Epidermal melanocyte (primary cell): ENCODE data around the gene FAM117A.

ENCODE experiments used
- DNase-seq: peaks from one replicate; pipeline ENCODE4 v3.0.0; 2011; ENCODE audit warnings: low spot score; ENCODE audit not compliant: insufficient read length

FAM117A gene

GRCh38 chr17:49708515-49709183, 55.3 kb downstream of the FAM117A start:
- DNase-seq: no peak

- peak; percentile 99 for DNase-seq
Observed at GRCh38 chr17:49707608-49708514, 56.1 kb downstream of the FAM117A start, which contains the start of gene SLC35B1. TSS of gene SLC35B1 (minus strand) at chr17:49707964. CDS start at chr17:49707833, 131 bp downstream.

GRCh38 chr17:49707246-49707607, 56.7 kb downstream of the FAM117A start:
- DNase-seq: no peak

- DNase-seq: no peak
Observed at GRCh38 chr17:49705254-49705653, 58.7 kb downstream of the FAM117A start.

GRCh38 chr17:49703557-49704277, 60.2 kb downstream of the FAM117A start:
- DNase-seq: no peak

- no peak for DNase-seq
Observed at GRCh38 chr17:49700960-49701359, 63.0 kb downstream of the FAM117A start.

GRCh38 chr17:49699966-49700575, 63.9 kb downstream of the FAM117A start:
- no peak for DNase-seq

GRCh38 chr17:49698005-49698404, 65.9 kb downstream of the FAM117A start:
- no peak for DNase-seq

GRCh38 chr17:49696233-49696761, 67.6 kb downstream of the FAM117A start:
- no peak for DNase-seq

- DNase-seq: no peak
Observed at GRCh38 chr17:49695698-49696232, 68.2 kb downstream of the FAM117A start.

- DNase-seq: peak; percentile 29
Observed at GRCh38 chr17:49694847-49695697, 68.9 kb downstream of the FAM117A start.

GRCh38 chr17:49692751-49693150, 71.2 kb downstream of the FAM117A start:
- no peak for DNase-seq

GRCh38 chr17:49691677-49692191, 72.2 kb downstream of the FAM117A start:
- no peak for DNase-seq

GRCh38 chr17:49691086-49691676, 72.8 kb downstream of the FAM117A start:
- no peak for DNase-seq

- DNase-seq: no peak
Observed at GRCh38 chr17:49690256-49690655, 73.7 kb downstream of the FAM117A start.

GRCh38 chr17:49688848-49689247, 75.1 kb downstream of the FAM117A start:
- no peak for DNase-seq

GRCh38 chr17:49687878-49688491, 75.9 kb downstream of the FAM117A start:
- DNase-seq: no peak

GRCh38 chr17:49681106-49681979, 82.6 kb downstream of the FAM117A start:
- DNase-seq: no peak
